Measurements from ENCODE around the gene BTBD7.
"Not testable (repeated sequence)": the region's sequence is repeated elsewhere in the genome, so short reads cannot be mapped to it uniquely, and the experiment has no call there.

BTBD7 gene

GRCh38 chr14:93332853-93333630 lies at the start of gene BTBD7:
Gene BTBD7 (minus strand): TSS chr14:93333036. CDS start chr14:93296051, 36,985 bp downstream.
- DNase-seq = peak; percentile 92

GRCh38 chr14:93381644-93382043 lies 48.8 kb upstream of the BTBD7 start:
- DNase-seq = no peak

GRCh38 chr14:93379831-93380230 lies 47.0 kb upstream of the BTBD7 start:
- DNase-seq = no peak

GRCh38 chr14:93375673-93376156 lies 42.9 kb upstream of the BTBD7 start:
- no peak for DNase-seq

- no peak for DNase-seq
These were observed 37.0 kb upstream of the BTBD7 start for GRCh38 chr14:93369713-93370266.

- no peak for DNase-seq
These were observed 36.3 kb upstream of the BTBD7 start for GRCh38 chr14:93368996-93369712.

- not testable (repeated sequence) for DNase-seq
These were observed 22.0 kb upstream of the BTBD7 start for GRCh38 chr14:93354873-93355272.

- no peak for DNase-seq
These were observed 15.5 kb upstream of the BTBD7 start for GRCh38 chr14:93348292-93348691.

- no peak for DNase-seq
These were observed 15.0 kb upstream of the BTBD7 start for GRCh38 chr14:93347850-93348249.

GRCh38 chr14:93346926-93347721 lies 14.3 kb upstream of the BTBD7 start, which contains the start of gene COX8C:
Gene COX8C (plus strand): TSS chr14:93347182. CDS start chr14:93347269, 87 bp downstream.
- peak; percentile 35 for DNase-seq

- DNase-seq = no peak
These were observed 11.0 kb upstream of the BTBD7 start for GRCh38 chr14:93343797-93344196.

GRCh38 chr14:93343266-93343665 lies 10.4 kb upstream of the BTBD7 start:
- DNase-seq = no peak

- no peak for DNase-seq
These were observed 5.0 kb upstream of the BTBD7 start for GRCh38 chr14:93337884-93338283.

- DNase-seq = no peak
These were observed 4.4 kb upstream of the BTBD7 start for GRCh38 chr14:93337143-93337753.

GRCh38 chr14:93333631-93334103 lies 831 bp upstream of the BTBD7 start:
- no peak for DNase-seq

- DNase-seq = no peak
These were observed 411 bp downstream of the BTBD7 start for GRCh38 chr14:93332397-93332852.

GRCh38 chr14:93331728-93332396 lies 974 bp downstream of the BTBD7 start:
- no peak for DNase-seq

GRCh38 chr14:93331002-93331727 lies 1.7 kb downstream of the BTBD7 start:
- no peak for DNase-seq

GRCh38 chr14:93330609-93331000 lies 2.2 kb downstream of the BTBD7 start:
- no peak for DNase-seq

- no peak for DNase-seq
These were observed 2.7 kb downstream of the BTBD7 start for GRCh38 chr14:93329965-93330608.
